H9 (cell line): ENCODE results near the gene N4BP3. TPM values are rescaled to one million over a fixed set of nuclear protein-coding genes. Genes with fewer than 3 reads are reported as not detected.

Experiments used
- DNase-seq: peaks from one replicate; pipeline ENCODE4 v3.0.0-alpha.2; 2017
- H2AFZ ChIP-seq: one replicate; pipeline ENCODE4 v1.6.1; 2013; ENCODE audit warnings: mild to moderate bottlenecking, low read length, control low read depth, moderate library complexity
- H2AK5ac ChIP-seq: 2 replicates; pipeline ENCODE4 v1.6.1; 2013; ENCODE audit warnings: low read length, control low read depth, mixed read lengths; ENCODE audit not compliant: insufficient read length
- H2BK120ac ChIP-seq: one replicate; pipeline ENCODE4 v1.6.1; 2013; ENCODE audit warnings: low read depth, mild to moderate bottlenecking, low read length, control low read depth, inconsistent platforms; ENCODE audit not compliant: poor library complexity, severe bottlenecking
- H2BK12ac ChIP-seq: 2 replicates; pipeline ENCODE4 v1.6.1; 2013; ENCODE audit warnings: low read length, control low read depth, mixed read lengths, low read depth; ENCODE audit not compliant: insufficient read length
- H2BK15ac ChIP-seq: 2 replicates; pipeline ENCODE4 v1.6.1; 2013; ENCODE audit warnings: low read depth, low read length, control low read depth
- H2BK20ac ChIP-seq: one replicate; pipeline ENCODE4 v1.6.1; 2013; ENCODE audit warnings: low read depth, mild to moderate bottlenecking, low read length, control low read depth, inconsistent platforms; ENCODE audit not compliant: poor library complexity, severe bottlenecking
- H2BK5ac ChIP-seq: 2 replicates; pipeline ENCODE4 v1.6.1; 2013; ENCODE audit warnings: low read length, control low read depth, mixed read lengths; ENCODE audit not compliant: insufficient read length
- H3K14ac ChIP-seq: 2 replicates; pipeline ENCODE4 v1.6.1; 2013; ENCODE audit warnings: low read length, control low read depth; ENCODE audit not compliant: insufficient read depth
- H3K18ac ChIP-seq: 2 replicates; pipeline ENCODE4 v1.6.1; 2013; ENCODE audit warnings: low read depth, mild to moderate bottlenecking, mixed read lengths, low read length, control low read depth; ENCODE audit not compliant: insufficient read length
- H3K23ac ChIP-seq: 2 replicates; pipeline ENCODE4 v1.6.1; 2013; ENCODE audit warnings: low read length, control low read depth, mixed read lengths, low read depth; ENCODE audit not compliant: insufficient read length
- H3K23me2 ChIP-seq: 2 replicates; pipeline ENCODE4 v1.6.1; 2013; ENCODE audit warnings: low read depth, mild to moderate bottlenecking, mixed read lengths, low read length, control low read depth; ENCODE audit not compliant: insufficient read length, poor library complexity, severe bottlenecking
- H3K27ac ChIP-seq: 2 replicates; pipeline ENCODE4 v1.5.1; 2013; ENCODE audit warnings: low read length, control low read depth, mixed read lengths, low read depth; ENCODE audit not compliant: insufficient read length
- H3K27me3 ChIP-seq: 2 replicates; pipeline ENCODE4 v1.6.1; 2013; ENCODE audit warnings: low read length, control low read depth, inconsistent platforms; ENCODE audit not compliant: insufficient read depth
- H3K4ac ChIP-seq: 2 replicates; pipeline ENCODE4 v1.6.1; 2013; ENCODE audit warnings: low read depth, mild to moderate bottlenecking, control low read depth, inconsistent platforms, low read length, moderate library complexity
- H3K4me1 ChIP-seq: 2 replicates; pipeline ENCODE4 v1.6.1; 2013; ENCODE audit warnings: low read length, control low read depth, inconsistent platforms; ENCODE audit not compliant: insufficient read depth
- H3K4me2 ChIP-seq: 2 replicates; pipeline ENCODE4 v1.6.1; 2013; ENCODE audit warnings: low read length, control low read depth, mixed read lengths; ENCODE audit not compliant: insufficient read length, insufficient read depth
- H3K56ac ChIP-seq: 2 replicates; pipeline ENCODE4 v1.6.1; 2013; ENCODE audit warnings: low read depth, mild to moderate bottlenecking, mixed read lengths, low read length, control low read depth; ENCODE audit not compliant: insufficient read length
- H3K79me1 ChIP-seq: 2 replicates; pipeline ENCODE4 v1.6.1; 2013; ENCODE audit warnings: low read depth, mild to moderate bottlenecking, moderate library complexity, low read length, control low read depth, inconsistent platforms; ENCODE audit not compliant: insufficient read depth, poor library complexity, severe bottlenecking
- H3K79me2 ChIP-seq: 2 replicates; pipeline ENCODE4 v1.6.1; 2013; ENCODE audit warnings: low read length, control low read depth, inconsistent platforms; ENCODE audit not compliant: insufficient read depth
- H3K9ac ChIP-seq: 2 replicates; pipeline ENCODE4 v1.6.1; 2013; ENCODE audit warnings: low read length, control low read depth, mixed read lengths; ENCODE audit not compliant: insufficient read length; ENCODE audit errors: extremely low read depth
- H3K9me3 ChIP-seq: one replicate; pipeline ENCODE4 v1.6.1; 2013; ENCODE audit warnings: low read depth, low read length, inconsistent platforms; ENCODE audit not compliant: control insufficient read depth
- H3T11ph ChIP-seq: one replicate; pipeline ENCODE4 v1.6.1; 2013; ENCODE audit warnings: mild to moderate bottlenecking, low read length, control low read depth, inconsistent platforms
- H4K20me1 ChIP-seq: one replicate; pipeline ENCODE4 v1.6.1; 2013; ENCODE audit not compliant: control insufficient read depth, insufficient read length, insufficient read depth
- H4K5ac ChIP-seq: 2 replicates; pipeline ENCODE4 v1.6.1; 2013; ENCODE audit warnings: low read depth, mild to moderate bottlenecking, mixed read lengths, low read length, control low read depth; ENCODE audit not compliant: insufficient read length
- H4K8ac ChIP-seq: replicated peaks from 2 replicates; pipeline ENCODE4 v1.6.1; 2013; ENCODE audit warnings: low read length, control low read depth, mixed read lengths, low read depth; ENCODE audit not compliant: insufficient read length
- H4K91ac ChIP-seq: 2 replicates; pipeline ENCODE4 v1.6.1; 2013; ENCODE audit warnings: low read depth, mild to moderate bottlenecking, moderate library complexity, mixed read lengths, low read length, control low read depth; ENCODE audit not compliant: insufficient read length
- H3K27ac Mint-ChIP-seq, 3 experiments: 2 replicates in 2 of 3; 3 replicates in 1 of 3; pipeline ENCODE4 v1.8.0; 2020 to 2021; ENCODE audit warnings: mixed read lengths in 3 of 3, mild to moderate bottlenecking in 1 of 3, moderate library complexity in 1 of 3
- H3K27me3 Mint-ChIP-seq: 2 replicates; pipeline ENCODE4 v1.8.0; 2021; ENCODE audit warnings: low read depth, mild to moderate bottlenecking, moderate library complexity, mixed read lengths
- H3K36me3 Mint-ChIP-seq, 3 experiments: 2 replicates in 2 of 3; 3 replicates in 1 of 3; pipeline ENCODE4 v1.8.0; 2020 to 2021; ENCODE audit warnings: low read depth in 3 of 3, mixed read lengths in 3 of 3; ENCODE audit not compliant: insufficient read depth in 1 of 3
- H3K4me1 Mint-ChIP-seq, 2 experiments: 2 replicates each; pipeline ENCODE4 v1.8.0; 2020; ENCODE audit warnings: mixed read lengths in 2 of 2
- H3K4me3 Mint-ChIP-seq, 2 experiments: 2 replicates in 1 of 2; 3 replicates in 1 of 2; pipeline ENCODE4 v1.8.0; 2020 to 2021; ENCODE audit warnings: mild to moderate bottlenecking in 2 of 2, mixed read lengths in 2 of 2, moderate library complexity in 1 of 2
- H3K9me3 Mint-ChIP-seq, 2 experiments: 2 replicates in 1 of 2; 3 replicates in 1 of 2; pipeline ENCODE4 v1.8.0; 2020; ENCODE audit warnings: mild to moderate bottlenecking in 2 of 2, mixed read lengths in 2 of 2, moderate library complexity in 1 of 2
- WGBS: extraction: QIAGEN DNeasy Blood & Tissue Kit; methylation state at CpG from one replicate; pipeline ENCODE4 v1.1.7; 2013; ENCODE audit warnings: missing lambda C conversion rate, low lambda C conversion rate, mixed read lengths; ENCODE audit not compliant: insufficient read length; ENCODE audit errors: extremely low coverage; 5-methylcytosine and 5-hydroxymethylcytosine counted together
- total RNA-seq: library from RNA; stranded (reverse); gene quantifications from 2 replicates; pipeline ENCODE4 v1.2.1, GENCODE V29; 2021
- TF ChIP-seq, protein P1 (sequence below): fragments of 200-600 bp; sonication (generic); conservative IDR thresholded peaks from 3 replicates; pipeline ENCODE4 v1.8.0; 2021; ENCODE audit warnings: antibody characterized with exemption, mild to moderate bottlenecking

Gene N4BP3
- total RNA-seq, 1 experiment from 2014 or later, result 32.1 TPM

DNA sequence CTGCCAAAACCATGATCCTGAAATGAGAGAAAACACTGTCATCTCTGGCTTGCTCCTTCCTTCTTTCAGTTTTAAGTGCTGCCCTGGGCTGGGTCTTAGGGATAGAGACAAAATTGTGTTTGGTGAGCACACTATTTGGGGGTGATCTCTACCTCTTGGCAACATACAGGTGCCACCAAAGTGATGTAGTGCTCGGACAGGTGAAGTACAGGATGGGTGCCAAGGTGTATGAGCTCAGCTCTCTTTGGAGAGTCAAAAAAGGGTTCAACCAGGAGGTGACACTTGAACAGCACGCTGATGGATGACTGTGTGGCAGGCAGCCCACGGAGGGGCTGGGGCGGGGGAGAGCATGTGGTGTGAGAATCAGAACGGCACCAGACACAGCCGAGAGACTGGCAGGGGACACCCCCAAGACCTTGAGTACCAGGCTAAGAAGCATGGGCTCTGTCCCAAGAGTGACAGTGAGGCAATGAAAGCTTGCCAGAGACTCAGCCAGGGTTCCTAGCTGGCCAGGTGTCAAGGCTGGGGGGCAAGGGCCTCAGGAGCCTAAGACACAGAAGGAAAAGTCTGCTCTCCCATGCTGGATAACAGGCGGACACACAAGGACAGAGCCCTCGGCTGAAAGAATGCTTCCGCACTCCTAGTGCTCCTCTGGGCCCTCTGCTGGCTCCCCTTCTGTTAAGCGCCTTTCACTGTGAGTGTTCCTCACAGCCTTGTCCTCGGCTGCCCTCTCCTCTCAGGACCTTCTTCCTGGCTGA, 37.8 kb downstream of the N4BP3 start:
- peak overlapping the region in 2 of 3 experiments; percentile 64 to 65; a peak in 2 of 7 replicates for H3K27ac Mint-ChIP-seq
- H3K4me2 ChIP-seq, result no peak overlapping the region
- no peak overlapping the region for H3K56ac ChIP-seq
- H3K23me2 ChIP-seq, result peaks cover 5% of the 10 kb centered on the region
- no peak overlapping the region for H4K91ac ChIP-seq
- H3K4ac ChIP-seq, result no peak overlapping the region
- peak overlapping the region; percentile 47 to 49 for H3K4me3 Mint-ChIP-seq
- peaks cover 43 to 65% (median 62%) of the 10 kb centered on the region in 3 experiments; a peak in 6 of 7 replicates for H3K36me3 Mint-ChIP-seq
- H3K27ac ChIP-seq, result no peak overlapping the region
- no peaks in the 10 kb centered on the region for H3K27me3 ChIP-seq
- no peak overlapping the region for H3K14ac ChIP-seq
- H3K27me3 Mint-ChIP-seq, result peaks cover 2% of the 10 kb centered on the region; the same call in 1 of the 2 replicates
- H3K18ac ChIP-seq, result no peak overlapping the region
- H4K8ac ChIP-seq, result no peak overlapping the region
- H3K4me1 ChIP-seq, result no peaks in the 10 kb centered on the region; the same call in 1 of the 2 replicates
- no peak overlapping the region for H2BK120ac ChIP-seq
- H3K79me2 ChIP-seq, result no peaks in the 10 kb centered on the region
- no peak overlapping the region for H3K9ac ChIP-seq
- H3K79me1 ChIP-seq, result peaks cover 4% of the 10 kb centered on the region
- WGBS, result no CpG with 5 or more reads among the region's 11 CpGs
- DNase-seq, result no peak
- TF ChIP-seq, protein P1, sequence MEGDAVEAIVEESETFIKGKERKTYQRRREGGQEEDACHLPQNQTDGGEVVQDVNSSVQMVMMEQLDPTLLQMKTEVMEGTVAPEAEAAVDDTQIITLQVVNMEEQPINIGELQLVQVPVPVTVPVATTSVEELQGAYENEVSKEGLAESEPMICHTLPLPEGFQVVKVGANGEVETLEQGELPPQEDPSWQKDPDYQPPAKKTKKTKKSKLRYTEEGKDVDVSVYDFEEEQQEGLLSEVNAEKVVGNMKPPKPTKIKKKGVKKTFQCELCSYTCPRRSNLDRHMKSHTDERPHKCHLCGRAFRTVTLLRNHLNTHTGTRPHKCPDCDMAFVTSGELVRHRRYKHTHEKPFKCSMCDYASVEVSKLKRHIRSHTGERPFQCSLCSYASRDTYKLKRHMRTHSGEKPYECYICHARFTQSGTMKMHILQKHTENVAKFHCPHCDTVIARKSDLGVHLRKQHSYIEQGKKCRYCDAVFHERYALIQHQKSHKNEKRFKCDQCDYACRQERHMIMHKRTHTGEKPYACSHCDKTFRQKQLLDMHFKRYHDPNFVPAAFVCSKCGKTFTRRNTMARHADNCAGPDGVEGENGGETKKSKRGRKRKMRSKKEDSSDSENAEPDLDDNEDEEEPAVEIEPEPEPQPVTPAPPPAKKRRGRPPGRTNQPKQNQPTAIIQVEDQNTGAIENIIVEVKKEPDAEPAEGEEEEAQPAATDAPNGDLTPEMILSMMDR, result peak; percentile 38; the same call in 2 of the 3 replicates
- no peak overlapping the region for H2BK20ac ChIP-seq
- no peak overlapping the region for H3T11ph ChIP-seq
- peaks cover 2% of the 10 kb centered on the region for H4K20me1 ChIP-seq
- no peak overlapping the region for H4K5ac ChIP-seq
- H2BK15ac ChIP-seq, result no peak overlapping the region
- H2BK5ac ChIP-seq, result no peak overlapping the region
- H3K9me3 Mint-ChIP-seq, result no peaks in the 10 kb centered on the region; a peak in 1 of 5 replicates
- H2AFZ ChIP-seq, result no peak overlapping the region
- H3K23ac ChIP-seq, result no peak overlapping the region
- no peak overlapping the region for H2BK12ac ChIP-seq
- no peak overlapping the region for H2AK5ac ChIP-seq
- H3K9me3 ChIP-seq, result no peaks in the 10 kb centered on the region
- peaks cover 6 to 14% of the 10 kb centered on the region in 2 experiments for H3K4me1 Mint-ChIP-seq
